Measurements from ENCODE around the gene KIF23.

Gene KIF23

GRCh38 chr15:69384626-69385598 lies 29.2 kb upstream of the KIF23 start:
- no peaks in the 10 kb centered on the region for H3K36me3 ChIP-seq (ENCODE audit: control insufficient read depth, insufficient read depth, low read length, severe bottlenecking)
- DNase-seq (ENCODE audit: low read depth), result no peak
- H3K4me1 ChIP-seq (ENCODE audit: control insufficient read depth, insufficient read depth, low read length), result peaks cover 10% of the 10 kb centered on the region
- H3K9me3 ChIP-seq (ENCODE audit: control insufficient read depth, low read length), result no peaks in the 10 kb centered on the region
- H3K9ac ChIP-seq (ENCODE audit: low read length), result no peak overlapping the region
- H3K27me3 ChIP-seq (replicated peaks; ENCODE audit: control insufficient read depth, insufficient read depth, low read length), result no peaks in the 10 kb centered on the region
- no peak overlapping the region for H3K4me3 ChIP-seq (ENCODE audit: low read length)

GRCh38 chr15:69385831-69386230 lies 28.3 kb upstream of the KIF23 start:
- Histone ChIP-seq H3K4me1 (ENCODE audit: control insufficient read depth, insufficient read depth, low read length) (peaks cover 10% of the 10 kb centered on the region), H3K9ac (ENCODE audit: low read length) (no peak overlapping the region), H3K36me3 (ENCODE audit: control insufficient read depth, insufficient read depth, low read length, severe bottlenecking) (no peaks in the 10 kb centered on the region), H3K27me3 (replicated peaks; ENCODE audit: control insufficient read depth, insufficient read depth, low read length) (no peaks in the 10 kb centered on the region), H3K4me3 (ENCODE audit: low read length) (no peak overlapping the region), H3K9me3 (ENCODE audit: control insufficient read depth, low read length) (no peaks in the 10 kb centered on the region)
- DNase-seq (ENCODE audit: low read depth), result no peak

GRCh38 chr15:69386284-69386683 lies 27.9 kb upstream of the KIF23 start:
- Histone ChIP-seq H3K36me3 (ENCODE audit: control insufficient read depth, insufficient read depth, low read length, severe bottlenecking) (no peaks in the 10 kb centered on the region), H3K9ac (ENCODE audit: low read length) (no peak overlapping the region), H3K4me1 (ENCODE audit: control insufficient read depth, insufficient read depth, low read length) (peaks cover 10% of the 10 kb centered on the region), H3K4me3 (ENCODE audit: low read length) (no peak overlapping the region), H3K9me3 (ENCODE audit: control insufficient read depth, low read length) (no peaks in the 10 kb centered on the region), H3K27me3 (replicated peaks; ENCODE audit: control insufficient read depth, insufficient read depth, low read length) (no peaks in the 10 kb centered on the region)
- no peak for DNase-seq (ENCODE audit: low read depth)

GRCh38 chr15:69388260-69388705 lies 25.9 kb upstream of the KIF23 start:
- DNase-seq (ENCODE audit: low read depth), result peak; percentile 51

GRCh38 chr15:69389426-69389825 lies 24.7 kb upstream of the KIF23 start:
- Histone ChIP-seq H3K4me1 (ENCODE audit: control insufficient read depth, insufficient read depth, low read length) (peaks cover 14% of the 10 kb centered on the region), H3K9me3 (ENCODE audit: control insufficient read depth, low read length) (no peaks in the 10 kb centered on the region), H3K27me3 (replicated peaks; ENCODE audit: control insufficient read depth, insufficient read depth, low read length) (no peaks in the 10 kb centered on the region), H3K4me3 (ENCODE audit: low read length) (no peak overlapping the region), H3K36me3 (ENCODE audit: control insufficient read depth, insufficient read depth, low read length, severe bottlenecking) (no peaks in the 10 kb centered on the region), H3K9ac (ENCODE audit: low read length) (no peak overlapping the region)
- DNase-seq (ENCODE audit: low read depth), result no peak

More at GRCh38 chr15:69388260-69388705, 25.9 kb upstream of the KIF23 start:
- peaks cover 10% of the 10 kb centered on the region for H3K4me1 ChIP-seq (ENCODE audit: control insufficient read depth, insufficient read depth, low read length)
- no peaks in the 10 kb centered on the region for H3K36me3 ChIP-seq (ENCODE audit: control insufficient read depth, insufficient read depth, low read length, severe bottlenecking)
- H3K27me3 ChIP-seq (replicated peaks; ENCODE audit: control insufficient read depth, insufficient read depth, low read length), result no peaks in the 10 kb centered on the region
- H3K9ac ChIP-seq (ENCODE audit: low read length), result no peak overlapping the region
- H3K9me3 ChIP-seq (ENCODE audit: control insufficient read depth, low read length), result no peaks in the 10 kb centered on the region
- H3K4me3 ChIP-seq (ENCODE audit: low read length), result no peak overlapping the region

GRCh38 chr15:69390575-69390974 lies 23.6 kb upstream of the KIF23 start:
- Histone ChIP-seq H3K4me1 (ENCODE audit: control insufficient read depth, insufficient read depth, low read length) (peaks cover 15% of the 10 kb centered on the region), H3K27me3 (replicated peaks; ENCODE audit: control insufficient read depth, insufficient read depth, low read length) (no peaks in the 10 kb centered on the region), H3K9me3 (ENCODE audit: control insufficient read depth, low read length) (no peaks in the 10 kb centered on the region), H3K36me3 (ENCODE audit: control insufficient read depth, insufficient read depth, low read length, severe bottlenecking) (no peaks in the 10 kb centered on the region), H3K9ac (ENCODE audit: low read length) (no peak overlapping the region), H3K4me3 (ENCODE audit: low read length) (no peak overlapping the region)
- DNase-seq (ENCODE audit: low read depth), result peak; percentile 46

- Histone ChIP-seq H3K9me3 (ENCODE audit: control insufficient read depth, low read length) (no peaks in the 10 kb centered on the region), H3K4me3 (ENCODE audit: low read length) (no peak overlapping the region), H3K9ac (ENCODE audit: low read length) (no peak overlapping the region), H3K36me3 (ENCODE audit: control insufficient read depth, insufficient read depth, low read length, severe bottlenecking) (no peaks in the 10 kb centered on the region), H3K4me1 (ENCODE audit: control insufficient read depth, insufficient read depth, low read length) (peaks cover 15% of the 10 kb centered on the region), H3K27me3 (replicated peaks; ENCODE audit: control insufficient read depth, insufficient read depth, low read length) (no peaks in the 10 kb centered on the region)
- DNase-seq (ENCODE audit: low read depth), result no peak
Observed at GRCh38 chr15:69391046-69391757, 22.9 kb upstream of the KIF23 start.

GRCh38 chr15:69392352-69392751 lies 21.8 kb upstream of the KIF23 start:
- Histone ChIP-seq H3K4me3 (ENCODE audit: low read length) (no peak overlapping the region), H3K4me1 (ENCODE audit: control insufficient read depth, insufficient read depth, low read length) (peaks cover 15% of the 10 kb centered on the region), H3K9me3 (ENCODE audit: control insufficient read depth, low read length) (no peaks in the 10 kb centered on the region), H3K27me3 (replicated peaks; ENCODE audit: control insufficient read depth, insufficient read depth, low read length) (no peaks in the 10 kb centered on the region), H3K36me3 (ENCODE audit: control insufficient read depth, insufficient read depth, low read length, severe bottlenecking) (no peaks in the 10 kb centered on the region), H3K9ac (ENCODE audit: low read length) (no peak overlapping the region)
- no peak for DNase-seq (ENCODE audit: low read depth)

GRCh38 chr15:69393831-69394491 lies 20.2 kb upstream of the KIF23 start:
- no peaks in the 10 kb centered on the region for H3K9me3 ChIP-seq (ENCODE audit: control insufficient read depth, low read length)
- no peaks in the 10 kb centered on the region for H3K36me3 ChIP-seq (ENCODE audit: control insufficient read depth, insufficient read depth, low read length, severe bottlenecking)
- H3K9ac ChIP-seq (ENCODE audit: low read length), result peak overlapping the region; percentile 35
- no peaks in the 10 kb centered on the region for H3K27me3 ChIP-seq (replicated peaks; ENCODE audit: control insufficient read depth, insufficient read depth, low read length)
- no peak for DNase-seq (ENCODE audit: low read depth)
- H3K4me1 ChIP-seq (ENCODE audit: control insufficient read depth, insufficient read depth, low read length), result peaks cover 5% of the 10 kb centered on the region
- H3K4me3 ChIP-seq (ENCODE audit: low read length), result peak overlapping the region; percentile 49

GRCh38 chr15:69394556-69395282 lies 19.4 kb upstream of the KIF23 start:
- Histone ChIP-seq H3K36me3 (ENCODE audit: control insufficient read depth, insufficient read depth, low read length, severe bottlenecking) (no peaks in the 10 kb centered on the region), H3K27me3 (replicated peaks; ENCODE audit: control insufficient read depth, insufficient read depth, low read length) (no peaks in the 10 kb centered on the region), H3K4me1 (ENCODE audit: control insufficient read depth, insufficient read depth, low read length) (peaks cover 5% of the 10 kb centered on the region), H3K9me3 (ENCODE audit: control insufficient read depth, low read length) (no peaks in the 10 kb centered on the region), H3K4me3 (ENCODE audit: low read length) (peak overlapping the region; percentile 49), H3K9ac (ENCODE audit: low read length) (peak overlapping the region; percentile 35)
- DNase-seq (ENCODE audit: low read depth), result peak; percentile 93
